GM19328 (cell line): ENCODE results near the gene EFTUD2.

Experiments
- ATAC-seq: cut with Tn5 transposase; IDR thresholded peaks from one replicate; pipeline ENCODE4 v1.9.1; 2021; ENCODE audit warnings: mild to moderate bottlenecking, moderate library complexity; ENCODE audit not compliant: unreplicated experiment

Gene EFTUD2

DNA sequence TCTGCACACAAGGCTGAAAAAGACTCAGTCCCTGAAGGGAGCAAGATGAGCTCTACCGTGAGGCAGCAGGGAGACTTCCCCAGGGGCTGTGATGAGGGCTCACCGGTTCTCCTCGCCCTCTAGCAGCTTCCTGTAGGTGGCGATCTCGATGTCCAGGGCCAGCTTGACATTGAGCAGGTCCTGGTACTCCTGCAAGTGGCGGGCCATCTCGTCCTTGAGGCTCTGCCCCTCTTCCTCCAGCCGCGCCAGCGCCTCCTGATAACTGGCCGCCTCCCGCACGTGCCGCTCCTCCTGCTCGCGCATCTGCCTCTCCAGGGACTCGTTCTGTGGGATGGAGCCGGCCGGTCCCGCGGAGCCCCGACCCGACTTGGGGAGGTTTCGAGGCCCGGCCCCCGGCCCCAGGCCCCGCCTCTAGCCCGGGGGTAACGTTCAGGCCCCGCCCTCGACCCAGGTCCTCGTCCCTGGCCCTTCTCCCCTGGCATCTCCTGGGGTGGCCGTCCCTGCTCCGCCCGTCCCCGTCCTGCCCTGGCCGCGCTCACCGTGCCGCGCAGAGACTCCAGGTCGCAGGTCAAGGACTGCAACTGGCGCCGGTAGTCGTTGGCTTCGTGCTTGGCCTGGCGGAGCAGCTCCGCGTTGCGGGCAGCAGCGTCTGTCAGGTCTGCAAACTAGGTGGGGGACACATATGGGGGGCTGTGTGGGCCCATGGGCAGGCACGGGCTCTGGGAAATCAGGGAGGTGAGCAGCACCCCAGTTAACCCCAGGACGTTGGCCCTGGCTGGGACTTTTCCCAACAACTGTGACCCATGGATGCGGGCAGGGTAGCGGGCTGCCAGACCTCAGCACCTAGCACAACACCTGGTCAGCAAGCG lies 12.1 kb upstream of the EFTUD2 start:
- no peak for ATAC-seq

DNA sequence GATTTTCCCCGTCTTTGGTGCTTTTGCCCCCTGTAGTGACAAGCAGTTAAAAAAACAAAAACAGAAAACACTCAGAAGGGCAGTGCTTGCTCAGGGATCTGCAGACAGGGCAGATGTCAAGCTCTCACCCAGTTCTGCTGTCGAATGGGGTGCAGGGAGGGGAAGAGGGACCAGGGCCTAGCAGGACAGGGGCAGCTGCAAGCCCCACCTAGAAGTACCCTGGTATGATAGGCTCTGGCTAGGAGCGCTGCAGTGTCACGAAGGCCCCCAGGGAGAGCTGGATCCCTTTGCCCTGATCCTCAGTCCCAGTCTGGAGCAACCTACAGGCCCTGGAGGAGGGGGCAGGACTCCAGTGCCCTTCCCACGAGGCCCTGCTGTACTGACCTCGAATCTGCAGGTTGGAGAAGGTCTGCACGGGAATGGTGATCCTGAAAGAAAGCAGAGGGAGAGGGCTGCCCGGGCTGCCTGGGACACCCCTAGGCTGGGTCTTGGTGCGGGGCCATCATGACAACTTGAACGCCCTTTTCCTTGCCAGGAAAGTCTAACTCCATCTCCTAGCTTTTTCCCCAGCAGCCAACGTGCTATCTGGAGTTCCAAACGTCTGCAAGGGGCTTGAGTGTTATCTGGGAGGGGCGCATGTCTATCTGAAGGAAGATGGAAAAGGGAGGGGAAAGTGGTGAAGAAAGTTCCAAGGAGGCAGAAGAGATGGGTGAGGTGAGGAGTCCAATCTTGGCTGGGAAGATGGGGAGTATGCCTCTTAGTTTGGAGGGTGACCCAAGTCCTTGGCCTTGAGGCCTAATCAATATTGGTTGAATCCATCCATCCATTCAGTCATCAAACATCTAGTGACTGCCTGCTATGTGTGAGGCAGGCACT lies 11.2 kb upstream of the EFTUD2 start:
- no peak for ATAC-seq

DNA sequence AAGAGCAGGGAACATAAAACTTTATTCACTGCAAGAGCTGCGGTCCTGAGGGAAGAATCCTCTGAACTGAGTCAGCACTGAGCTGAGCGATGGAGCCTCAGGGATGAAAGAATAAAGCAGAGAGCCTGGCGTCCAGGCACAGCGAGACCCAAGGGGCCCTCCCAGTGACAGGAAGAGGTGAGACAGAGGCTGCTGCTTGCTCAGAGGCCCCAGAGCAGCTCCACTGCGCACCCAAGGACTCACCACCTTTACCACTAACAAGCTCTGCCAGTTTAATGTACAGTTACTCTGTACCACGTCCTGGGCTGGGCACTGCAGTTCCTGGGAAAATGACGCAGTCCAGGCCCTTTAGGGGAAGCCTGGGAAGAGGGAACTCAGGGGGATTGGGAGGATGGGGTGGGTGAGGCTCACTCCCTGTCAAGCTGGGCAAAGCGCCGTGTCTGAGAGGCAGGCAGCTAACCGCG lies 10.5 kb upstream of the EFTUD2 start:
- ATAC-seq = no peak

- ATAC-seq = no peak
These were observed 9.6 kb upstream of the EFTUD2 start for GRCh38 chr17:44908761-44909326.

DNA sequence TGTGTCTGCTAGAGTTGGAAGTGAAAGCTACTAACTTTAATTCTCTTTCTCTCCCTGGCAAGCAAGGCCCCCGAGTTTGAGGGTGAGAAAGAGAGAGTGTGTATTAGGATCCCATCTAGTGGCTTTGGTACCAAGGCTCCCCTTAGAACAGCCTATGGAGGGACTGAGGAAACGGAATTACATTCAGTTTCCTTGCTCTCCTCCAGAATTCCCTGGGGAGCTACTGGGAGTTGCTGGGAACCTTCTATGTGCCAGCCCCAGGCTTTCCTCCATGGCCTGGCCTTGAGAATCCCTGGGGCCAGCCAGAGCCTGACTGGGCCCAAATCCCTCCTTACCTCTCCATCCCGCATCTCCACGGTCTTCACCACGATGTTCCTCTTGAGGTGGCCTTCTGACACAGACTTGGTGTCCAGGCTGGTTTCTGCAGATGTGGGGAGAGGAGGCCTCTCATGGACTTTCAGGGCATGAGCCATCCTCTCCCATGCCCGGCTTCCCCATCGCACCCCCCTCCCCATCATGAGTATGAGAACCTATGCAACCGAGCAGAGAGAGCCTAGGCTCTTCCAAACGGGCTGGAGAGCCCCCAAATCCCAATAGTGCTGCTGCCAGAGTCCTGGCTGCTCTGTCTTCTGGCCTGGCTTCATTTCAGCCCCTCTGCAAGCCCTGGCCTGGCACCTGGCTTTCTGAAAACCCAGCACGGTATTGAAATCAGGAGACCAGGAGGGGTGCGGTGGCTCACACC lies 8.7 kb upstream of the EFTUD2 start:
- no peak for ATAC-seq

DNA sequence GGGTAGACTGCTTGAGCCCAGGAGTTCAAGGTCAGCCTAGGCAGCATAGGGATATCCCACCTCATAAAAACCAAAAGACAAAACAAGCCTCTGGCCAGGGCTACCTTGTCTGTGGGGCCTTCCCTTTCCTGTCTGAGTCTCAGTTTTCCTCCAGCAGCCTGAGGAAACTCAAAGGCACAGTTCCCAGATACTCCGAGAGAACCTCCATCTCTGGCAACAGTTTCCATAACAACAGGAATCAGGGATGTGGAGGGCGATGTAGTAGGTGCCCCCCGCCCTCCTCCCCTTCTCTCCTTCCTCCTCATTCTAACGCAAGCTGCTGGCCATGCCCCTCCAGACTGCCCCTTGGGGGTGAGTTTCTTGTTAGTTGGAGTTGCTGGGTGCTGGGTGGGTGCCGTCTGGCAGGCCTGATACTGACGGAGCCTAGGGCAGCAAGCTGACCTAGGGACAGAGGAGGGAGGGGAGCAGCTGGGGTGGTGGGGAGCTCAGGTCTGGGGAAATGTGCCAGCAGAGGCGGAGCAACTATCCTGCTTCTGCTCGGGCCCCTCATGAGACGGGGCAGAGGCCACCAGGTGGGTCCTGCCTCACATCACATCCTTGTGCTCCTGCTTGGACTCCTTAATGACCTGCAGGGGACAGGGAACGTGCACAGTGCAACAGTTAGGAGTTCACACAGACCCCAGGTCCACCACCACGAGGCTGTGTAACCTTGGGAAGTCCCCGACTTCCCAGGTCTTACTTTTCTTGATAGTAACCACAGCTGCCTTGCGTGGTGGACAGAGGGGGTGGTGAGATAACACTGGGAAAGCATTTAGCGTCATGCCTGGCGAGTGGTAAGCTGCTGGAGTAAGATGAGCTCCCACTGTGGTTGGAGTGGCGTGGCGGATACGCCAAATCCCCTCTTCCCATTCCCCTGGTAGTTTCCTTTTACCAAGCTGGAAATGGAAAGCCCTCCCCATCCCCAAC lies 7.8 kb upstream of the EFTUD2 start:
- no peak for ATAC-seq

DNA sequence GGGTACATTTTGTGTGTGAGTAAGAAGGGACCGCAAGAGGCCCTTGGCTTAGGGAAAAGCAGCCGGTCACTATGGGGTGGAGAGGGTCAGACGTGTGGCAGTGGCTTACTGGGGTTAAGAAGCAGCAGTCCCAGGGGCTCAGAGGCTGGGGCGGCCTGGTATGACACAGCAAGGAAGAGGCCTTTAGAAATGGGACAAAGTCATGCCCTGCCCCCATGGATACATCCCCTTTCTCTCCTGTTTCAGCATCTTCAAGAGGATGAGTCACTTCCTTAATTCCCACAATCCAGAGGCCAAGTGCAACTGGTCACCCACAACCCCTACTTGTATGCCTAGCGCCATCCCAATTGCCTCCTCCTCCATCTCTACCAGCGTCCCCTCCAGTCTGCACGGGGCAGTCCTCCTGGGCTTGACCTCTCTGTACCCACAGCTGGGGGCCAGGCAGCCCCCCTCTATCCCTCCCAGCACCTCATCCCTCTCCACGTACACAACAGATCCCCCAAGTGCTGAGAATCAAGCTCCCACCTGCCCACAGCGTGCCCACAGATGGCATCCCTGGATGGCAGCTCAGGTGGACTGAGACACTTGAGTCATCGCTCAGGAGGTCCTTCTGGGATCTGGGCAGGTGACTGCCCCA lies 6.9 kb upstream of the EFTUD2 start:
- no peak for ATAC-seq

GRCh38 chr17:44905006-44906000 lies 6.1 kb upstream of the EFTUD2 start:
- ATAC-seq = no peak

DNA sequence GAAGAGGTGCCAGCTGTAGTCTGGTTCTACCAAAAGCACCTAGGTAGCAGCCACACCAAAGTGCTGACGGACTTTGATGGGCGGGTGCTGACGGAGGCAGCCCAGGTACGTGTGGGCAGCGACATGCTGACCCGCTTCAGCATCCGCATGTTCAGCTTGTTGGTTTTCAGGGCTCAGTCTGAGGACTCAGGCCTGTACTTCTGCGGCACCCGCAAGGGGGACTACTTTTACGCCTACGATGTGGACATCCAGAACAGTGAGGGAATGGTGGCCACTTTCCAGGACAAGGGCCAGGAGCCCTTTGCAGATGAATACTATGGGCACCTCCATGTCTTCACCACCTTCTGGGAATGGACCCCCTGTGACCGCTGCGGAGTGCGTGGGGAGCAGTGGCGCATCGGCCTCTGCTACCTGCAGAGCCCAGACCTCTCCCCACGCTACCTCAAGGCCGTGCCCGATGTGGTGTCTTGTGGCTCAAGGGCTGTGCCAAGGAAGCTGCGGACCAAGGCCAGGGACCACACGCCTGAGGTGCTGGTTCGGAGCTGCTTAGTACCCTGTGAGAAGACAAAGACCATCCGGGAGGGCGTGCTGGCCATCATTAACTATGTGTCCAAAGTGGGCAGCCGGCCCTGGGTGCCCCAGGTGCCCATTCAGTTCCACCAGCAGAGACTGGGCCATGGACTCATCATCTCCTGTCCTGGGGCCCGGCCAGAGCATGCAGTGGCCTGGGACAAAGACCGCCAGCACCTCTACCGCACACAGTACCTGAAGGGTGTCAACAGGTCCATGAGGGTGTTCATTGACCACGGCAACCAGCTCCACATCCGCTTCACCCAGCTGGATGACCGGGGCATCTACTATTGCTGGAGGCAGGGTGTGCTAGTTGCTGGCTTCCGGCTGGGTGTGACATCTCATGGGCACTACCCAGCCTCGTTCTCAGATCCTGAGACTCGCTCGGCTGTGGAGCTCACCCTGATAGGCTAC lies 5.0 kb upstream of the EFTUD2 start:
- no peak for ATAC-seq

GRCh38 chr17:44903012-44903685 lies 3.9 kb upstream of the EFTUD2 start:
- no peak for ATAC-seq

- ATAC-seq = no peak
These were observed 3.0 kb upstream of the EFTUD2 start for GRCh38 chr17:44902135-44902760.

GRCh38 chr17:44901411-44901921 lies 2.2 kb upstream of the EFTUD2 start:
- no peak for ATAC-seq

DNA sequence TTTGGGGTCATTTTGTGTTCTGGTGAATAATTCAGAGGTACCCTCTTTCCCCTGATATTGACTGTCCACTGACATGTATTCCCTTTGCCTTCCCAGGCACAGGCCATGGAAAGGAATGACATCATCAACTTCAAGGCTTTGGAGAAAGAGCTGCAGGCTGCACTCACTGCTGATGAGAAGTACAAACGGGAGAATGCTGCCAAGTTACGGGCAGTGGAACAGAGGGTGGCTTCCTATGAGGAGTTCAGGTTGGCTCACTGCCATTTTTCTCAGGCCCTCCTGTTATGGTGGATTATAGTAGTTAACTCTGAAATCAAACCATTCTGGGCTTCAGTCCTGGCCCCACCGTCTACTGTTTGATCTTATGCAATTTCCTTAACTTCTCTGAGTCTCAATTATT lies 1.6 kb upstream of the EFTUD2 start:
- no peak for ATAC-seq

- no peak for ATAC-seq
These were observed 524 bp downstream of the EFTUD2 start for GRCh38 chr17:44898768-44899073.

GRCh38 chr17:44894642-44895041 lies 4.6 kb downstream of the EFTUD2 start:
- ATAC-seq = no peak

- no peak for ATAC-seq
These were observed 7.0 kb downstream of the EFTUD2 start for GRCh38 chr17:44892250-44892649.
